Fibroblast of the conjunctiva (primary cell): Measurements from ENCODE around the gene MBD3L3.
"Not testable (repeated sequence)": the region's sequence is repeated elsewhere in the genome, so short reads cannot be mapped to it uniquely, and the experiment has no call there.

Experiments
- DNase-seq: peaks from one replicate; pipeline ENCODE4 v3.0.0-alpha.2; 2010; ENCODE audit warnings: low read depth

The MBD3L3 gene

DNA sequence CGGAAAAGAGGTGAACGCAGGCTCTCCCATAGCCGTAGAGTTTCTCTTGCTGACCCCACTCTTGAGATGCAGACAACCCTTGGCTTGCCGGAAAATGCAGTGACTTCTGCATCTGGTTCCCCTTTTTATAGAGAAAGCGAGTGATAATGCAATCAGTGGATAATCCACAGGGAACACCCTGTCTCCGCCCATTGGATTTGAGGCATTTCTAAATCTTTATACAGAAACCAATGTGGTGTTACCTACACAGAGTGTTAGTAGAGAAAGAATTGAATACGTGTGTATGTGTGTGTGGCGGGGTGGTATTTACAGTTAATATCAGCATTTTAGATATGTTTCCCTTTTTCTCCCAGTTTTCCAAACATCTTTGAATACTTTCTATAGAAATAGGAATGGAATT, at the start of gene MBD3L3:
Gene MBD3L3 (minus strand): TSS at position 101 of the 400 bp plus-strand sequence. CDS start 71 bp downstream, at position 30.
- not testable (repeated sequence) for DNase-seq

DNA sequence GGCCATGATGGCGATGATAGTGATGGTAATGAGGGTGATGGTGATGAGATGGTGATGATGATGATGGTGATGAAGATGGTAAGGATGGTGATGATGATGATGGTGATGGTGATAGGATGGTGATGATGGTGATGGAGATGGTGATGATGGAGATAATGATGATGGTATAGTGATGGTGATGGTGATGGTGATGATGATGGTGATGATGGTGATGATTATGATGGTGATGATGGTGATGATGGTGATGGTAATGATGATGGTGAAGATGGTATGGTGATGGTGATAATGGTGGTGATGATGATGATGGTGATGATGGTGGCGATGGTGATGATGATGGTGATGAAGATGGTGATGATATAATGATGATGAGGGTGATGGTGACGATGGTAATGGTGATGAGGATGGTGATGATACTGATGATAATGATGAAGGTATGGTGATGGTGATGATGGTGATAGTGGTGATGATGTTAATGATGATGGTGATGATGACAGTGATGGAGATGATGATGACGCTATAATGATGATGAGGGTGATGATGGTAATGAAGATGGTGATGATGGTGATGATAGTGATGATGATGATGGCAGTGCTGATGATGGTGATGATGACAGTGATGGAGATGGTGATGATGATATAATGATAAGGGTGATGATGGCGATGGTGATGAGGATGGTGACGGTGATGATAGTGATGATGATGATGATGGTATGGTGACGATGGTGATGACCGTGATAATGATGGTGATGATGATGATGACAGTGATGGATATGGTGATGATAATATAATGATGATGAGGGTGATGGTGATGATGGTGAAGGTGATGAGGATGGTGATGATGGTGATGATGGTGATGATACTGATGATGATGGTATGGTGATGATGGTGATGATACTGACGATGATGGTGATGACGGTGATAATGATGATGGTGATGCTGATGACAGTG, 48.5 kb upstream of the MBD3L3 start:
- no peak for DNase-seq

DNA sequence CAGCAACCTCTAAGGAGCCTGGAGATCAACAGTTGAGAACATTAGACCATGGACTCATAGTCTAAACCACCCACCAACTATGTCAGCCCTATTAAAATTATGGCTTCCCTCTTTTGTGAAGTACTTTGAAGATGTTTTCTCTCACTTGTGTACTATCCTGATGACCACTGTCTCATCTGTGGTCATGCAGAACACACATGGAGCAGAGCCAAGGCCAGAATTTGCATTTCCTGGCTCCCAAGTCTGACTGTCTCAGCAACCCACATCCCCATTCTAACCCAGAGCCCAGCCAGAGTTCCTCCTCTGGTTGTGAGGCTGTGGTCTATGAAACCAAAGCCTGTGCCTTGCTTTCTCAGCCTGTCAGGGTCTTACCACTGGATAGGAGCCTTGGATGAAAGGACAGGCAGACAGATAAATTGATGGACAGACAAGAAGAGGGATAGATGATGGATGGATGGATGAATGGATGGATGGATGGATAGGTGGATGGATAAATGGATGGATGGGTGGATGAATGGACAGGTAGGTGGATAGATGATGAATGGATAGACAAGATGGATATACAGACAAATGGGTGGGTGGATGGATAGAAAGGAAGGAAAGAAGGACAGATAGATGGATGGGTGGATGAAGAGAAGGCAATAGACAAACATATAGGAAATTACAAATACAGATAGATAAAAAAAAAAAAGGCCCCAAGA, 46.4 kb upstream of the MBD3L3 start:
- no peak for DNase-seq

DNA sequence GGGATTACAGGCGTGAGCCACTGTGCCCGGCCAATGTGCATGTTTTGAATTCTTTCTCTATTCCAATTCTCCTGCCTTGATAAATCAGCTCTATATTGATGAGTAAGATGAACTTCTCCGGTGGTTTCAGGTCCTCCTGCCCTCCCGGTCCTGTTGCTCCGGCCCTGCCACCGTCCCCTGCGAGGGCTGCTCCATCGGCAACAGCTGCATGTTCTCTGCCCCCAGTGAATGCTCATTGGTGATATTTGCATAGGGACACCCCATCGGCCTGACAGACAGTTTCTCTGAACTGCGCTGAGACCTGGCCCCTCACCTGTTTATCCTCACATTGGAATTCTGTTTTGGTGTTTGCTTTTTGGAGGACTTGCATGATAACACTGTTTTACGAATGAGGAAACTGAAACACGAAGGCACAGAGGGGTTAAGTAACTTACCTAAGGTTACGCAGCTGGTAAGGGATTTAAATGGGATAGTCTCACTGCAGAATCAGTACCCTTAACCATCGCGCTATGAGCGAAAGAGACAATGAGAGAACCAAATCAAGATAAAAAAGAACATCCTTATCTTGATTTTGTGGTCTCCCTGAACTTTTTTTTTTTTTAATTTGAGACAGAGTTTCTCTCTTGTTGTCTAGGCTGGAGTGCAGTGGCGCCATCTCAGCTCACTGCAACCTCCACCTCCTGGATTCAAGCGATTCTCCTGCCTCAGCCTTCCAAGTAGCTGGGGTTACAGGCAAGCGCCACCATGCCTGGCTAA, 43.2 kb upstream of the MBD3L3 start:
- DNase-seq: no peak

DNA sequence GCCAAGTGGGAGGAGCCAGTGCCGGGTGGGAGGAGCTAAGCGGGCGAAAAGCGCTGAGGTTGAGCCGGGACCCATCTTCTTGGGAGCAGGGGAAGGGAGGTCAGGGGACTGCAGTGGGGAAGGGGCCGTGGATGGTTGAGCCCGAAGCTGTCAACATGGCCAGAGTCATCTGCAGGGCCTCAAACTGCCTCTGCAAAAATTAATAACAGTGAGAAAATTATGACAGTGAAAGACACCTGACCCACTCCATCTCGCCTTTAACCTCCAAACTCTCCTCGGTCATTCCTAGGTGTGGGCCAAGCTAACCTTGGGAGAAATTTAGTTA, 41.1 kb upstream of the MBD3L3 start:
- no peak for DNase-seq

DNA sequence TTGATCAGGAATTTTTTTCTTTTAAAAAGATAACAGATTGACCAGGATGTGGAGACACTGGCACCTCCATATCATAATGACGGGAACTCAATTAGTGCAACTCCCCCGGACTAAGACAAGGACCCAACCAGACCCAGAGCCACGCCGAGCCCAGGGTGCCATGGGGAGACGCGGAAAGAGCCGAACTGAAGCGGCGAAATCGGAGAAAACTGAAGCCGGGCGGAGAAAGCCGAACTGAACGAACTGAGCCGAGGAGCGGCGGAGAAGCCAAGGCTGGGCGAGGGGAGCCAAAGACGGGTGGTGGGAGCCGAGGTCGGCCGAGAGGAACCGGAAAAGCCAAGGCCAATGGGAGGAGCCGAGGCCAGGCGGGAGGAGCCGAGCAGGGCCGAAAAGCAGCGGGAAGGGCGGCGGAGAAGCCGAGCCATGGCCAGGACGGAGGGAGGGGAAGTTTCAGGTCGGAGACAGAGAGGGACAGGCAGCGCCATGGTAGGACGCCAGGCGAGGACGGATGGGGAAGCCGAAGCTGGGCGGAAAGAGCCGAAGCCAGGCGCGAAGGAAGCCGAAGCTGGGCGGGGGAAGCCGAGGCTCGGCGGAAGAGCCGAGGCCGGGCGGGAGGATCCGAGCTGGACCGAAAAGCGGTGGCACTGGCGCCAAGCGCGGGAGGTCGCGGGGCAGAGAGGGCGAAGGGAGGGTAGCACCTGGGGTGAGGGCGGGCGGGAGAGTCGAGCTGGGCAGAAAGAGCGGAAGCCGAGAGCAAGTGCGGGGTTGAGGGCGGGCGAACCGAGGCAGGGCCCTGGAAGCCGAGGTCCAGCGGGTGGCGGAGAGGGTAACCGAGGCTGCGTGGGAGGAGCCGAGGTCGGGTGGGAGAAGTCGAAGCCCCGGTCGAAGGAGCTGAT, 40.5 kb upstream of the MBD3L3 start:
- peak; percentile 91 for DNase-seq

DNA sequence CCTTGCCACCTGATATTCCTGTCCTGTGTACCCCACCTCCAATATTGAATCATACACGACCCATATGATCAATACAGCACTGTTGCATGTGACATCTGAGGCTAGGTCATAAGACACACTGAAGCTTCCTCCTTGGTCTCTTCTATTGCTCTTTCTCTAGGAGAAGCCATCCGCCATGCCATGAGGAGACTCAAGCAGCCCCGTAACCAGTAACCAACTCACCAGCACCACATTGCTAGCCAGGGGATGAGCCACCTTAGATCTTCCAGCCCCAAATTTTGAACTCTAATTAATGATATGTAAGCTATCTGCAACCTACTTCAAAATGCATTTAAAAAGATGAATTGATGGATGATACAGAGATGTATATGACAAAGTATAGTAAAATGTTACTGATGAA, 39.6 kb upstream of the MBD3L3 start:
- no peak for DNase-seq

DNA sequence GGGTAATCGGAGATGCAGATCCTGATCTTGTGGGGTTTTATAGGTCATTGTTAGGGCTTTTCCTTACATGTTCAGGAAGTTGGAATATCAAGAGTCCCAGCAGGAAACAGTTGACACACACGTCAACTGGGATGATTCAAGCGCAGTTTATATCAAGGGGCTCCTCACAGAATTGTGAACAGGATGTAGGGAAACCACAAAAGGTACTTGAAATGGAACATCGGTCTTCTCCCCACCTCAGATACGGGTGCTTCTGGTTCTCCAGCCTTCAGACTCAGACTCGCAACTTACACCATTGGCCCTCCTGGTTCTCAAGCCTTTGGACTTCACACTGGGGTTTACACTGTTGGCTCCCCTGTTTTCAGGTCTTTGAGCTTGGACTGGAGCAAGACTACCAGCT, 30.5 kb upstream of the MBD3L3 start:
- no peak for DNase-seq

DNA sequence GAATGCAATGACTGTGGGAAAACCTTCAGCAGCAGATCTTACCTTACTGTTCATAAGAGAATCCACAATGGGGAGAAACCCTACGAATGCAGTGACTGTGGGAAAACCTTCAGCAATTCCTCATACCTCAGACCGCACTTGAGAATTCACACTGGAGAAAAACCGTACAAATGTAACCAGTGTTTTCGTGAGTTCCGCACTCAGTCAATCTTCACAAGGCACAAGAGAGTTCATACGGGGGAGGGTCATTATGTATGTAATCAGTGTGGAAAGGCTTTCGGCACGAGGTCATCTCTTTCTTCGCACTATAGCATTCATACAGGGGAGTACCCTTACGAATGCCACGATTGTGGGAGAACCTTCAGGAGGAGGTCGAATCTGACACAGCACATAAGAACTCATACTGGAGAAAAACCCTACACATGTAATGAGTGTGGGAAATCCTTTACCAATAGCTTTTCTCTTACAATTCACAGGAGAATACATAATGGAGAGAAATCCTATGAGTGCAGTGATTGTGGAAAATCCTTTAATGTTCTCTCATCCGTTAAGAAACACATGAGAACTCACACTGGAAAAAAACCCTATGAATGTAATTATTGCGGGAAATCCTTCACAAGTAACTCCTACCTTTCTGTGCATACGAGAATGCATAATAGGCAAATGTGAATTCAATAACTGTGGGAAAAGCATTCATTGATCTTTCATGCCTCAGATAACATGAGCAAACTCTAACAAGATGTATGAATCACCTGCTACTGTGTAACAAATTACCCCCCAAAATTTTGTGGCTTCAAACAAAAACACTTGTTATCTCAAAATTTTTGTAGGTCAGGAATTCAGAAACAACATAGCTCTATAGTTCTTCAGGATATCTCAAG, 24.8 kb upstream of the MBD3L3 start:
- DNase-seq: no peak

DNA sequence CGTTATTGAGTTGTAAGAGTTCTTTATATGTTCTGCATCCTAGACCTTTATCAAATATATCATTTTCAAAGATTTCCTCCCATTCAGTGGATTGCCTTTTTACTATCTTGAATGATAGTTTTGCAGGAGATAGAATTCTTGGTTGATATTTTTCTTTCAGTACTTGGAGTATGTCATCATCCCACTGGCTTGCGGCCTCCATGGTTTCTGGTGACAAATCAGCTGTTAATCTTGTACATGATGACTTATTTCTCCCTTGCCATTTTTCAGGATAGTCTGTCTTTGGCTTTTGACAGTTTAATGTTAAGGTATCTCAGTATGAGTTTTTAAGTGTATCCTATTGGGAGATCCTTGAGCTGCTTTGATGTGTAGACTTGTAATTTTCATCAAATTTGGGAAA, 19.5 kb upstream of the MBD3L3 start:
- DNase-seq: no peak

DNA sequence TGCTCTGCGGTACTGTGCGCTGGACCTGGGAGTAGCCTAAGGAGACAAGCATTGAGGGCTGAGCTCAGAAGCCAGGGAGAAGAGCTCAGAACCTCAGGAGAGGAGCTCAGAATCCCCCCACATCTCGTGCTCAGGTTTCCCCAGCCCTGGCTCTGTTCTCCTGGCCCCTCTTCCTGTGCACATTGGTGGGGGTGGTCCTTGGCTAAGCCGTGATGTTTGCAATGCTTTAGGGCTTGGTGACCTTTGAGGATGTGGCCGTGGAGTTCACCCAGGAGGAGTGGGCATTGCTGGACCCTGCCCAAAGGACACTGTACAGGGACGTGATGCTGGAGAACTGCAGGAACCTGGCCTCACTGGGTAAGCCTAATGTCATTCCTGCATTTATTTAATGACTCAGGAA, 17.7 kb upstream of the MBD3L3 start:
- DNase-seq: no peak

DNA sequence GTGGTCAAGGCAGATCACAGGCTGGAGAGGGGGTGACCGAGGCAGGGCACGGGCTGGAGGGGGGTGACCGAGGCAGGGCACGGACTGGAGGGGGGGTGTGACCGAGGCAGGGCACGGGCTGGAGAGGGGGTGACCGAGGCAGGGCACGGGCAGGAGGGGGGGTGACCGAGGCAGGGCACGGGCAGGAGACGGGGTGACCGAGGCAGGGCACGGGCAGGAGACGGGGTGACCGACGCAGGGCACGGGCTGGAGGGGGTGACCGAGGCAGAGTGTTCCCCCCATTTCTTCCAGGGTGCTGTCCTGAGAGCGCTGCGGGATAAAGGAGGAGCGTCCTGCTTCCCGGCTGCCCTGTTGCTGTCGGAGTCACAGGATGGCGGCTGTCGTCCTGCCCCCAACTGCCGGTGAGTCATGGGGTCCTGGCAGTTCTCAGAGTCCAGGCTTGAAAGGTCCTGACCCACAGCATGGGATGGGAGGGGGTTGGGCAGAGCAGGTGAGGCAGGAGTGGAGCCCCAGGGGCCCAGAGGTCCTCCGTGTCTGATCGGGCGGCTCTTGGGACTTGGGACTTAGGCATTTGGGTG, 16.3 kb upstream of the MBD3L3 start:
- no peak for DNase-seq

DNA sequence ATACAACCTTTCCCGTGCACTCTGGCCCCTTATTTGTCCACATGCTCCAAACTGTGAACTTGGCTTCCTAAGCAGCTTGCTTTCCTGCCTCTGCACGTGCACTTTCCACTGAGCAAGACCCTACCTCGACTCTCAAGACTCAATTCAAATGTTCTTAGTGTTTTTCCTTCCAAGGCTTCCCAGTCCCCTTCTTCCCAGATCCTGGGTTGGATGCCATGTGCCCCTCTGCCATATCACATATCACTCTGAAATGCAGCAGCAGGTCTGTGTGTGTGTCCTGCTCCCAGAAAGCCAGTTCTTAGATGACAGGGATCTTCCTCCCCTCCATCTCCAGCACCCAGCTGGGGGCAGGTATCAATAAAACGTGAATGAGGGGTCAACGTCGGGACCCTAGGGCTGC, 14.1 kb upstream of the MBD3L3 start:
- DNase-seq: no peak

DNA sequence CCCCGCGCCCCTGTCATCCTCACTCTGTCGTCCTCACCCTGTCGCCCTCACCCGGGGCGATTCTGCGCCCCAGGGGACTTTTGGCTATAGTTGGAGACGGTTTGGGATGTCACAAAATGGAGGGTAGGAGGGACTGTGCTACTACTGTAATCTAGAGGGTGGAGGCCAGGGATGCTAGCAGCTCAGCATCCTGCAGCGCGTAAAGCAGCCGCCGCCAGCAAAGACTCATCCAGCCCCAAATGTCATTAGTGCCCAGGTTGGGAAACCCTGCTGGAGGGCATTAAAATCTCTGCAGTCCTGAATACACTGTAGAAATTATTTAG, 11.4 kb upstream of the MBD3L3 start:
- DNase-seq: no peak

DNA sequence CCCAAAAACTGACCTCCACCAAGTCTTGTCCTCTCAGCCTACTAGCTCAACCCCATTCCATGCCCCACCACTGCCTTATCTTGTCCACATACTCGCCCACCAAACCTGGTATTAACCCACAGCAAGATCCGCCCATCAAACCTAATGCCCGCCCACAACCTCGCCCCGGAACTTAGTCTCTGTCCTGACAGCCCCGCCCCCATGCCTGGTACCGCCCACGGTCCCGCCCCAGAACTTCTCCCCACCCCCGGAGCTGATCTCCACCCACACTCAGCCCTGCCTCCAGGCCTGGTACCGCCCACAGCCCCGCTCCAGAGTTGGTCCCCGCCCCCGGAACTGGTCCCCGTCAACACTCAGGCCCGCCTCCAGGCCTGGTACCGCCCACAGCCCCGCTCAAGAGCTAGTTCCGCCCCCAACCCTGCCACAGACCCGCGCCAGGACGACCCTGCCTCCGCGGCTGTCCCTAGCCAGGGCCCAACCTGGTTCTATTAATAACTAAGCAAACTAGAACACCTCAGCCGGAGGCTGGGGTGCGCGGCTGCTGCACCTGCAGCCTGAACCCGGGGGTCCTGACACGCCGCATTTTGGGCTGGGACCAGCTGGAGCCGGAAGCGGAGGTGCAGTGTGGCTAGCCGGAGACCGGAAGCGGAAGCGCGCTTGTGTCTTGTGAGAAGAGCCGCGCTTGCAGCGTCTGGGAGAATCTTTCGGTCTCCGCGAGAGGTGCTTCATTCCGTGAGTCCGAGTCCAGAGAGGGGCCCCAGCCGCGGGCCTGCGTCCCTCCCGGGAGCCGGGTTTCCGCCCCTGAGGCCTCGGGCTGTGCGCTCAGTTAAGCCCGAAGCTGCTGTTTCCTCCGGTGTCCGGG, 10.8 kb upstream of the MBD3L3 start, which contains the start of gene ZNF557:
Gene ZNF557 (plus strand): TSS at position 662 of the 862 bp plus-strand sequence. CDS start 5,372 bp downstream, outside the sequence.
- DNase-seq: peak; percentile 94

DNA sequence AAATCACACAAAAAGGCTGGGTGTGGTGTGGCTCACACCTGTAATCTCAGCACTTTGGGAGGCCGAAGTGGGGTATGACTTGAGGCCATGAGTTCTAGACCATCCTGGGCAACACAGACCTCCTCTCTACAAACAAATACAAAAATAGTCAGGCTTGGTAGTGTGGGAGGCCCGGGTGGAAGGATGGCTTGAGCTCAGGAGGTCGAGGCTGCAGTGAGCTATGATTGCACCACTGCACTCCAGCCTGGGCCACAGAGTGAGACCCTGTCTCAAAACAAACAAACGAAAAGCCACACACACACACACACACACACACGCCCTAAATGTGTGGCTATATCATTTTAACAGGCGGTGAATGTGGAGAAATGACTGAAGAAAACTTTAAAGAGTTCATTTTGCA, 10.1 kb upstream of the MBD3L3 start:
- no peak for DNase-seq

DNA sequence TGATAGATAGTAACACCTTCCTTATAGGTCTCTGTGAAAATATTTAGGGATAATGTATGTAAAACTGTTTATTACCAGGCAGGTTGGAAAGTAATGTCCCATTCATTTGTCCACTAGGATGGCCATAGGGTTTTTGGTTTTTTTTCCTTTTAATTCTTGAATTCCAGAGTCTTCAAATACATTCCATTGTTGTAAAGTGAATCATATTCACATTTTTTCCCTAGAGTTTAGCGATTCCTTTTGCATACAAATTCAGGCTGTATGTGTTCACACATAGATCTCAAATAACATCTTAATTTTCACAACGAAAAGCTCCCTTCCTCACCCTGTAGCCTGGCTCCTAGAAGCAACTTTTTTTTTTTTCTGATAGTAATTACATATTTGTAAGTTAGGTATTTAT, 9.2 kb upstream of the MBD3L3 start:
- no peak for DNase-seq

DNA sequence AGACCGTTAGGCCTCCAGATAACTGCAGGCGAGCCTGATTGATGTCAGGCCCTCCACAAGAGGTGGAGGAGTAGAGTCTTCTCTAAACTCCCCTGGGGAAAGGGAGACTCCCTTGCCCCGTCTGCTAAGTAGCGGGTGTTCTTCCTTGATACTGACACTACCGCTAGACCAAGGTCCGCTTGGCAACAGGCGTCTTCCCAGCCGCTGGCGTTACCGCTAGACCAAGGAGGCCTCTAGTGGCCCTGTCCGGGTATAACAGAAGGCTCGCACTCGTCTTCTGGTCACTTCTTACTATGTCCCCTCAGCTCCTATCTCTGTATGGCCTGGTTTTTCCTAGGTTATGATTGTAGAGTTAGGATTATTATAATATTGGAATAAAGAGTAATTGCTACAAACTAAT, 8.6 kb upstream of the MBD3L3 start:
- DNase-seq: not testable (repeated sequence)

DNA sequence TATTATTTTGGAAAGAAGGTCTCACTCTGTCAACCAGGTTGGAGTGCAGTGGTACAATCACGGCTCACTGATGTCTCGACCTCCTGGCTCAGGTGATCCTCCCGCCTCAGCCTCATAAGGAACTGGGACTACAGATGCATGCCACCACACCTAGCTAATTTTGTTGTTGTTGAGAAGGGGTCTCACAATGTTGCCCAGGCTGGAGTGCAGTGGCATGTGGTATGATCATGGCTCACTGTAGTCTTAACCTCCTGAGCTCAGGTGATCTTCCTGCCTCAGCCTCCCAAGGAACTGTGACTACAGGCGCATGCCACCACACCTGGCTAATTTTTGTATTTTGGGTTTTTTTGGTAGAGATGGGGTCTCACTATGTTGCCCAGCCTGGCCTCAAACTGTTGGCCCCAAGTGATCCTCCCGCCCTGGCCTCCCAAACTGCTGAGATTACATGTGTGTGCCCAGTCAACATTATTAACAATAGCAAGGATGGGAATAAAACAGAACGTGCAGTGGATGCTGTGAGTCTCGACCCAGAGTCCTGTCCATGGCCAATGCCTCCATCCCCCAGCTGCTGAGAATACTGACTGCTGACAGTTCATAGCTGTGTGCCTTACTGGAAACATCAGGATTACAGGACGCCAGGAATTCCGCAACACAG, 5.4 kb upstream of the MBD3L3 start:
- no peak for DNase-seq
